ENCODE data around the gene NUDT9. TPM values are rescaled to one million over a fixed set of nuclear protein-coding genes. Genes with fewer than 3 reads are reported as not detected.
"Not testable (repeated sequence)": the region's sequence is repeated elsewhere in the genome, so short reads cannot be mapped to it uniquely, and the experiment has no call there.

NUDT9 gene
- total RNA-seq, 2 donors from 2014 or later = 15.5 to 17.2 TPM

GRCh38 chr4:87423317-87424098 is 1.1 kb downstream of the NUDT9 start:
- Histone ChIP-seq H3K4me3 (peak overlapping the region; percentile 83), H3K27ac (no peak overlapping the region), H3K36me3 (no peaks in the 10 kb centered on the region), H3K9me3 (no peaks in the 10 kb centered on the region), H3K27me3 (replicated peaks; ENCODE audit: insufficient read depth) (no peaks in the 10 kb centered on the region), H3K4me1 (ENCODE audit: control insufficient read depth in 1 of 2, low read depth in 2 of 2) (peaks cover 12 to 36% of the 10 kb centered on the region in 2 donors)
- ATAC-seq (ENCODE audit: insufficient number of reproducible peaks, low FRiP score, low read depth) = no peak
- DNase-seq (ENCODE audit: low spot score) = no peak
- TF ChIP-seq, protein P1, sequence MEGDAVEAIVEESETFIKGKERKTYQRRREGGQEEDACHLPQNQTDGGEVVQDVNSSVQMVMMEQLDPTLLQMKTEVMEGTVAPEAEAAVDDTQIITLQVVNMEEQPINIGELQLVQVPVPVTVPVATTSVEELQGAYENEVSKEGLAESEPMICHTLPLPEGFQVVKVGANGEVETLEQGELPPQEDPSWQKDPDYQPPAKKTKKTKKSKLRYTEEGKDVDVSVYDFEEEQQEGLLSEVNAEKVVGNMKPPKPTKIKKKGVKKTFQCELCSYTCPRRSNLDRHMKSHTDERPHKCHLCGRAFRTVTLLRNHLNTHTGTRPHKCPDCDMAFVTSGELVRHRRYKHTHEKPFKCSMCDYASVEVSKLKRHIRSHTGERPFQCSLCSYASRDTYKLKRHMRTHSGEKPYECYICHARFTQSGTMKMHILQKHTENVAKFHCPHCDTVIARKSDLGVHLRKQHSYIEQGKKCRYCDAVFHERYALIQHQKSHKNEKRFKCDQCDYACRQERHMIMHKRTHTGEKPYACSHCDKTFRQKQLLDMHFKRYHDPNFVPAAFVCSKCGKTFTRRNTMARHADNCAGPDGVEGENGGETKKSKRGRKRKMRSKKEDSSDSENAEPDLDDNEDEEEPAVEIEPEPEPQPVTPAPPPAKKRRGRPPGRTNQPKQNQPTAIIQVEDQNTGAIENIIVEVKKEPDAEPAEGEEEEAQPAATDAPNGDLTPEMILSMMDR (IDR thresholded peaks at IDR 0.05) = no peak

- not testable (repeated sequence) for H3K27ac ChIP-seq; H3K9me3 ChIP-seq; DNase-seq (ENCODE audit: low spot score); H3K27me3 ChIP-seq (replicated peaks; ENCODE audit: insufficient read depth); ATAC-seq (ENCODE audit: insufficient number of reproducible peaks, low FRiP score, low read depth); H3K36me3 ChIP-seq
- peaks cover 12 to 36% of the 10 kb centered on the region in 2 donors for H3K4me1 ChIP-seq (ENCODE audit: control insufficient read depth in 1 of 2, low read depth in 2 of 2)
- H3K4me3 ChIP-seq = peak overlapping the region; percentile 83
Observed at GRCh38 chr4:87424099-87424543, 1.7 kb downstream of the NUDT9 start.

GRCh38 chr4:87425711-87426110 is 3.3 kb downstream of the NUDT9 start:
- Histone ChIP-seq H3K4me1 (ENCODE audit: control insufficient read depth in 1 of 2, low read depth in 2 of 2) (peaks cover 12 to 36% of the 10 kb centered on the region in 2 donors), H3K9me3 (no peaks in the 10 kb centered on the region), H3K4me3 (no peak overlapping the region), H3K27me3 (replicated peaks; ENCODE audit: insufficient read depth) (no peaks in the 10 kb centered on the region), H3K27ac (no peak overlapping the region), H3K36me3 (no peaks in the 10 kb centered on the region)
- TF ChIP-seq, protein P1 (IDR thresholded peaks at IDR 0.05) = no peak
- ATAC-seq (ENCODE audit: insufficient number of reproducible peaks, low FRiP score, low read depth) = no peak
- DNase-seq (ENCODE audit: low spot score) = no peak

DNA sequence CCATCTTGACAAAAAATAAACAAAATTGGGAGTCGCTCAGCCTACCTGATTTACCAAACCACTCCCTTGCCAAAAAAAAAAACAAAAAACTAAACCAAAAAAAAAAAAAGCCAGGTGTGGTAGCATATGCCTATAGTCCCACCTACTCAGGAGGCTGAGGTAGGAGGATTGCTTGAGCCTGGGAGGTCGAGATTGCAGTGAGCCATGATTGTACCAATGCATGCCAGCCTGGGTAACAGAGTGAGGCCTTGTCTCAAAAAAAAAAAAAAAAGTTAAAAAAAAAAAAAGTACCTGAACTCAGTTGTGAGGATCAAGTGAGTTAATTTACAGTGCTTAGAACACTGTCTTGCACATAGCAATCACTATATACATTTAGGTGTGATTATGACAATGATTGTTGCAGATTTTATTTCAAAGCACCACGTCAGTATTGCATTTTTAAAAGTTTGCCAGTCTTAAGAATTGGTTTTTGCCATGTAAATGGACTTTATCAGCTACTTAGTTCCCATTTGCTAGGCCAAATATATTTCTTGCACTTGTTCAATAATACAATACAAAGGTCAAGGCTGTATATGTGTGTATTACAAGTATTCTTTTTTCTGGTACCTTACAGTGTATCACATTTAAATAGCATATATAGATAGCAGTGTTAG is 4.6 kb downstream of the NUDT9 start:
- Histone ChIP-seq H3K27me3 (replicated peaks; ENCODE audit: insufficient read depth) (no peaks in the 10 kb centered on the region), H3K4me3 (no peak overlapping the region), H3K4me1 (ENCODE audit: control insufficient read depth in 1 of 2, low read depth in 2 of 2) (peaks cover 12 to 27% of the 10 kb centered on the region in 2 donors), H3K27ac (no peak overlapping the region), H3K36me3 (no peaks in the 10 kb centered on the region), H3K9me3 (no peaks in the 10 kb centered on the region)
- TF ChIP-seq, protein P1 (IDR thresholded peaks at IDR 0.05) = no peak
- DNase-seq (ENCODE audit: low spot score) = no peak
- ATAC-seq (ENCODE audit: insufficient number of reproducible peaks, low FRiP score, low read depth) = no peak

- H3K36me3 ChIP-seq = no peaks in the 10 kb centered on the region
- ATAC-seq (ENCODE audit: insufficient number of reproducible peaks, low FRiP score, low read depth) (no peak), DNase-seq (ENCODE audit: low spot score) (no peak)
- no peaks in the 10 kb centered on the region for H3K27me3 ChIP-seq (replicated peaks; ENCODE audit: insufficient read depth)
- peaks cover 12 to 27% of the 10 kb centered on the region in 2 donors for H3K4me1 ChIP-seq (ENCODE audit: control insufficient read depth in 1 of 2, low read depth in 2 of 2)
- H3K4me3 ChIP-seq = no peak overlapping the region
- TF ChIP-seq, protein P1 (IDR thresholded peaks at IDR 0.05) = no peak
- H3K9me3 ChIP-seq = no peaks in the 10 kb centered on the region
- no peak overlapping the region for H3K27ac ChIP-seq
Observed at GRCh38 chr4:87427518-87427868, 5.1 kb downstream of the NUDT9 start.
